ENCODE results near the gene POU2AF1.

Gene POU2AF1

DNA sequence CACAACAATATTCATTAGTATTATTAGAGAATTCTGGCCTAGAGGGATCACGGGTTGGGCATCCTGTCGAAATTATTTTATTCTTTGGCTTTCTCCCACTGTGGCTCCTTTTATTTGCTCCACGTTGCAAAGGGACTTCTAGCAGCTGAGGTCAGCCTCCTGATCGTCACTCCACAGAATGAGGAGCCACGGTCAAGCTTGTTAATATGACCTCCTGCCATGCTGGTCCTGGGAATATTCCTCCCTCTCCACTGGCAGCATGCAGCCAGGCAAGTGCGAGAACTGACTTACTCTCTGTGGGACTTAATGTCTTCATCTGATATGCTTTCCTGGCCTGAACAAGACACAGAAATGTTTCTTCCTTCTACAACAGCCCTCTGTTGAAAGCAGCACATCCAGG, 59.8 kb downstream of the POU2AF1 start:
- no peak for DNase-seq (ENCODE audit: low spot score)

DNA sequence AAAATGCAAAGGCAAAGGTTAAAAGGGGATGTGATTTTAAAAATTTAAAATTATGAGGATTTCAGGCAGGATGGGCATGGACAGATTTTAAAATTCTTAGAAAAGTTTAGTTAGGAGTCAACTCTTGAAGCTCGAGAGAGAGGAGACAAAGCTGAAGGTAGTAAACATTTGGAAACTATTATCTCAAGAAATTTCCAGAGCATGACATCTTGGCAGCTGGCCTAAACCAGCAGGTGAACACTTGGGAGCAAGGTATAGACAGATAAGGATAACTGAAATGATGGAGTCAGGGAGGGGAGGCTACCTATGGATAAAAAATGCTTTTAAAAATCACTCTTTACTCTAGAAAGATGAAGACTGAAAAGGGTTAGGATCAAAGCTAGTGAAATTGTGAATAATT, 67.0 kb downstream of the POU2AF1 start:
- DNase-seq (ENCODE audit: low spot score), result no peak

DNA sequence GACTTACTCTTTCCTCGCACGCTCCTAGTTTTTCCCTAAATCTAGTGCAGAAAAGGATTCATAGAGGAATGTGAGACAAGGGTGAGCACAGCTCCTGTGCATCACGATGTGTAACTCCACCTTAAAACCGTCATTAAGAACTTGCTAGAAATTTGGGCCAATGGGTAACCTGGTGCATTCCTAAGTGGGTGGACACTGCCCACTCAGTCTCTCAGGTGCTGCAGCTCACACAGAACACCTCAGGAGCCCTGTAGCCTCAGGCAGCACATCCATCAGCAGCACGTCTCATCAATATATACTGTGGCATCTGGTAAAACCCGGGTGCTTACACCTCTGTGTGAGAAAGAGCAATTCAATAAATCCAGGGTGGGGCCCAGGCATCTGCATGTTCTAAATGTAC, 68.4 kb downstream of the POU2AF1 start:
- no peak for DNase-seq (ENCODE audit: low spot score)

DNA sequence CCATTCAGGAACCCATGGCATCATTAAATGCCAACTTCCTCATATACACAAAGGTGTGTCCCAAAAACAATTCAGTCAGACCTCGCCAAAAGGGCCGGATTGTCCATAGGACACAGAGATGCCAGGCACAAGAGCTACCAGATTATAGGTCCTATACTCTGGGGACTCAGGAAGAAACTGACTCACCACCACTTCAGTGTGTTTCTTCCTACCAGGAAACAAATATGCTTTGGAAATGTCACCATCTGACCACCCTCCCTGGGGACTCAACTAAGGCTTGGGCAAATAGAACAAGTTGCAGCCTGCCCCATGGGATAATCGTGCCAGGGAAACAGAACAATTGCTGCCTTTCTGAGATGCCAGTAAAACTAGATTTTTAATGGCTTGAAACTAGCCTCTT, 69.0 kb downstream of the POU2AF1 start:
- DNase-seq (ENCODE audit: low spot score), result no peak

- no peak for DNase-seq (ENCODE audit: low spot score)
Observed at GRCh38 chr11:111309215-111309915, 69.7 kb downstream of the POU2AF1 start.

GRCh38 chr11:111308140-111308539, 70.9 kb downstream of the POU2AF1 start:
- no peak for DNase-seq (ENCODE audit: low spot score)

GRCh38 chr11:111307472-111308108, 71.5 kb downstream of the POU2AF1 start:
- DNase-seq (ENCODE audit: low spot score), result no peak

GRCh38 chr11:111306321-111306720, 72.8 kb downstream of the POU2AF1 start:
- no peak for DNase-seq (ENCODE audit: low spot score)

DNA sequence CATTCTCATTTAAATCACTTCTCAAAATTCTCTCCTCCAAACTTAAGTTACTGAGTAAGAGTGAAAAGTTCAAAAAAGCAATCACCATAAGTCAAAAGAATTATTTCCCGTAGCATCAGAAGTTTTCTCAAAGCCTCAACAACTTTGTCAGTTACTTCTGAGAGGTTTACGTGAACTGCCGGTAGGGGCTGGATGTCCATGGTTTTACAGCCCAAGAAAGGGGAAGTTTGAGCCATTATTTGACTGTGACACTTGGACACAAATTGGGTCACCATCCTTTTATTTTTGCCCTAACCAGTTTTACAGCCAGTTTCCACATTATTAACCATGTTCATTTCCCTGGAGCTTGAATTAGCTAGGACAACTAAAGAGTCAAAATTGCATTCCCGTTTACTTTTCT, 73.2 kb downstream of the POU2AF1 start:
- DNase-seq (ENCODE audit: low spot score), result no peak

- no peak for DNase-seq (ENCODE audit: low spot score)
Observed at GRCh38 chr11:111305162-111305802, 73.8 kb downstream of the POU2AF1 start.

GRCh38 chr11:111303461-111303860, 75.6 kb downstream of the POU2AF1 start:
- DNase-seq (ENCODE audit: low spot score), result no peak

DNA sequence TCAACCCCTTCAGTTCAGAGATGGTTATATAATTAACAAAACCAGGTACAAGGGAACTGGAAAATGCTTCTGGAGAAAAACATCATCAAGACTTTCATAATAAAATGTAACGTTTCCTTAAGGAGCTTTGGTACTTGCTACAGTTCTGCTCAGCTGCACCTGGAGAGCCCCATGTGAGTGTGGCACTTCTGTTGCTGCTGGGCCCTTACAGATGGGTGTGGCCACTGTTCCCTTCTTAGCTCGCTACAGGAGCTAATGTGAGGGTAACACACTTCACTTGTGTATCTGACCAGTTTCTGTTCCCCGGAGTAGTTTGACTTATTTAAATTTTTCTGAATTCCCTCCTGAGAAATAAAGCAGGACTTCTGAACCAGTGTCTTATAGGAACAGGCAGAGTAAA, 76.8 kb downstream of the POU2AF1 start:
- no peak for DNase-seq (ENCODE audit: low spot score)
